HCT116 (cell line): ENCODE data around the gene CTSW. TPM values are rescaled to one million over a fixed set of nuclear protein-coding genes. Genes with fewer than 3 reads are reported as not detected.

Source experiments
- ATAC-seq: fragments of 200-7000 bp; cut with Tn5 transposase; 2 replicates; pipeline ENCODE4 v1.9.1; 2020; ENCODE audit warnings: mild to moderate bottlenecking, moderate library complexity
- BruUV-seq: library from RNA; stranded (reverse); fragments of 400-500 nt; replicated peaks from 2 replicates; lab custom pipeline; 2021; lab: Mats Ljungman, UMichigan
- CTCF ChIA-PET: fragments of 300-600 bp; sonication (Branson Sonifier 250); formaldehyde crosslinking; loops from one replicate; lab custom pipeline; 2021; ENCODE audit warnings: antibody characterized with exemption; lab: Charles Lee
- POLR2A ChIA-PET: fragments of 300-600, 350-600 bp; sonication (Branson Sonifier 250); formaldehyde crosslinking; loops from one replicate; lab custom pipeline; 2021; ENCODE audit warnings: antibody characterized with exemption; lab: Charles Lee
- RAD21 ChIA-PET, 2 experiments: fragments of 300-600 bp; sonication (Branson Sonifier 250); formaldehyde crosslinking; loops; one replicate each; lab custom pipeline; 2023; ENCODE audit warnings: low total read pairs in 2 of 2; ENCODE audit not compliant: uncharacterized antibody in 2 of 2, unreplicated experiment in 2 of 2, low non-redundant PET in 1 of 2; lab: Charles Lee
- DNase-seq: peaks from one replicate; pipeline ENCODE4 v3.0.0-alpha.2; 2010; ENCODE audit warnings: low read depth, low spot score
- H2AFZ ChIP-seq: fragments of 200-600 bp; shearing (Covaris generic), sonication (generic); 2 replicates; pipeline ENCODE4 v1.6.1; 2017; ENCODE audit warnings: low read depth, mixed run types, mixed read lengths, antibody characterized with exemption, low read length; ENCODE audit not compliant: poor library complexity, severe bottlenecking
- H3K27ac ChIP-seq: 2 replicates; pipeline ENCODE4 v1.5.1; 2012; ENCODE audit warnings: low read depth, low read length
- H3K27me3 ChIP-seq: fragments of 200-600 bp; sonication (generic); 2 replicates; pipeline ENCODE4 v1.6.1; 2016; ENCODE audit warnings: mixed run types, low read length, mixed read lengths; ENCODE audit not compliant: insufficient read depth
- H3K36me3 ChIP-seq, 2 experiments: fragments of 200-500 bp in 1 of 2; fragments of 200-600 bp in 1 of 2; sonication (Bioruptor generic) in 1 of 2; sonication (generic) in 1 of 2; 2 replicates each; pipeline versions ENCODE4 v1.5.1 to v1.6.1; 2014 to 2016; ENCODE audit warnings: low read length in 2 of 2, inconsistent platforms in 1 of 2, mixed read lengths in 1 of 2, mixed run types in 1 of 2; ENCODE audit not compliant: insufficient read depth in 2 of 2, control insufficient read depth in 1 of 2
- H3K4me1 ChIP-seq, 2 experiments: fragments of 200-600 bp in 1 of 2; sonication (generic) in 1 of 2; 2 replicates each; pipeline versions ENCODE4 v1.5.1 to v1.6.1; 2012 to 2017; ENCODE audit warnings: low read length in 2 of 2, inconsistent platforms in 1 of 2, mild to moderate bottlenecking in 1 of 2, mixed read lengths in 1 of 2, mixed run types in 1 of 2, moderate library complexity in 1 of 2; ENCODE audit not compliant: insufficient read depth in 2 of 2, control insufficient read depth in 1 of 2
- H3K4me2 ChIP-seq: fragments of 200-600 bp; sonication (generic); 2 replicates; pipeline ENCODE4 v1.6.1; 2017; ENCODE audit warnings: mixed run types, low read length, mixed read lengths
- H3K4me3 ChIP-seq, 2 experiments: fragments of 200-600 bp in 1 of 2; sonication (generic) in 1 of 2; replicated peaks in 1 of 2; 2 replicates each; pipeline ENCODE4 v1.5.1; 2011 to 2016; ENCODE audit warnings: low read length in 2 of 2, control low read depth in 1 of 2, low read depth in 1 of 2, mild to moderate bottlenecking in 1 of 2, mixed read lengths in 1 of 2, mixed run types in 1 of 2
- H3K79me2 ChIP-seq: fragments of 200-600 bp; sonication (generic); 2 replicates; pipeline ENCODE4 v1.6.1; 2017; ENCODE audit warnings: mild to moderate bottlenecking, mixed run types, low read length, moderate library complexity, mixed read lengths; ENCODE audit not compliant: insufficient read depth
- H3K9ac ChIP-seq: fragments of 200-600 bp; sonication (generic); 2 replicates; pipeline ENCODE4 v1.6.1; 2016; ENCODE audit warnings: low read length, mixed read lengths
- H3K9me2 ChIP-seq: fragments of 200-600 bp; sonication (generic), shearing (Covaris generic); 2 replicates; pipeline ENCODE4 v1.6.1; 2017; ENCODE audit warnings: mixed run types, mild to moderate bottlenecking, moderate library complexity; ENCODE audit not compliant: insufficient read depth
- H3K9me3 ChIP-seq, 2 experiments: fragments of 200-500 bp in 1 of 2; fragments of 200-600 bp in 1 of 2; sonication (Bioruptor generic) in 1 of 2; sonication (generic) in 1 of 2; 2 replicates each; pipeline ENCODE4 v1.6.1; 2014 to 2017; ENCODE audit warnings: low read length in 2 of 2, mixed read lengths in 2 of 2, inconsistent platforms in 1 of 2, low read depth in 1 of 2, mild to moderate bottlenecking in 1 of 2, mixed run types in 1 of 2, moderate library complexity in 1 of 2; ENCODE audit not compliant: control insufficient read depth in 1 of 2, insufficient read depth in 1 of 2
- H4K20me1 ChIP-seq: fragments of 200-600 bp; sonication (generic), shearing (Covaris generic); 2 replicates; pipeline ENCODE4 v1.6.1; 2017; ENCODE audit warnings: mixed run types, mild to moderate bottlenecking, moderate library complexity; ENCODE audit not compliant: insufficient read depth
- ATF3 ChIP-seq: IDR thresholded peaks from 2 replicates; pipeline ENCODE4 v1.6.1; 2012
- EGR1 ChIP-seq: IDR thresholded peaks from 2 replicates; pipeline ENCODE4 v1.6.1; 2012; ENCODE audit warnings: low read depth
- EZH2phosphoT487 ChIP-seq: fragments of 200-600 bp; IDR thresholded peaks from 2 replicates; pipeline ENCODE4 v1.6.1; 2018; ENCODE audit warnings: antibody characterized with exemption, borderline replicate concordance
- JUND ChIP-seq: IDR thresholded peaks from 2 replicates; pipeline ENCODE4 v1.6.1; 2012
- MAX ChIP-seq: IDR thresholded peaks from 2 replicates; pipeline ENCODE4 v1.6.1; 2012
- RAD21 ChIP-seq: IDR thresholded peaks from 2 replicates; pipeline ENCODE4 v1.6.1; 2012; ENCODE audit warnings: low read depth, mild to moderate bottlenecking
- REST ChIP-seq: IDR thresholded peaks from 2 replicates; pipeline ENCODE4 v1.6.1; 2012; ENCODE audit warnings: low read depth
- YY1 ChIP-seq: IDR thresholded peaks from 2 replicates; pipeline ENCODE4 v1.6.1; 2011; ENCODE audit warnings: low read length, low read depth, moderate library complexity, mild to moderate bottlenecking; ENCODE audit not compliant: insufficient replicate concordance; ENCODE audit errors: extremely low read depth
- ZBTB33 ChIP-seq: IDR thresholded peaks from 2 replicates; pipeline ENCODE4 v1.6.1; 2011; ENCODE audit warnings: mild to moderate bottlenecking, low read length, moderate library complexity; ENCODE audit not compliant: insufficient replicate concordance; ENCODE audit errors: extremely low read depth
- ZFX ChIP-seq: fragments of 450-650 bp; IDR thresholded peaks from 2 replicates; pipeline ENCODE4 v1.6.1; 2017
- intact Hi-C: fragments of 100-400 bp; cut with micrococcal nuclease; formaldehyde crosslinking; loops from 2 replicates; pipeline ENCODE4 v1.10.0; 2022
- total RNA-seq: library from RNA; stranded (reverse); gene quantifications from one replicate; pipeline ENCODE4 v1.2.1, GENCODE V29; 2021; ENCODE audit not compliant: unreplicated experiment

The CTSW gene
- total RNA-seq, 1 experiment from 2014 or later: not detected

- no peak for ATAC-seq
- intact Hi-C loops: loop anchor here (1.0 kb wide), 2 partner anchors 105 to 173 kb away; no protein-coding TSS in a partner anchor
- Histone ChIP-seq H3K27me3 (no peaks in the 10 kb centered on the region), H3K9me2 (no peaks in the 10 kb centered on the region), H3K9ac (no peak overlapping the region), H3K79me2 (peaks cover 39% of the 10 kb centered on the region), H3K27ac (no peak overlapping the region; the same call in 1 of the 2 replicates), H3K4me3 (no peak overlapping the region), H3K36me3 (peaks cover 14 to 50% of the 10 kb centered on the region in 2 experiments), H3K4me1 (peaks cover 7 to 32% of the 10 kb centered on the region in 2 experiments), H4K20me1 (no peaks in the 10 kb centered on the region), H2AFZ (no peak overlapping the region), H3K9me3 (no peaks in the 10 kb centered on the region), H3K4me2 (peak overlapping the region; percentile 14; the same call in 1 of the 2 replicates)
- POLR2A ChIA-PET: interaction anchor here (0.8 to 1.6 kb wide), 8 partner anchors 10 to 173 kb away, joined by 3 to 9 read pairs (median 4); partner anchors contain the start of genes CFL1 and KAT5
- BruUV-seq: no TSS peak
- RAD21 ChIA-PET: interaction anchor here in 1 of 2 experiments (0.6 to 1.3 kb wide), 2 partner anchors 105 to 172 kb away, joined by 3 to 4 read pairs; partner anchors contain the start of gene KAT5
- DNase-seq: no peak
- TF ChIP-seq ZBTB33: no peak
- TF ChIP-seq JUND: no peak
- TF ChIP-seq ATF3: no peak
- no peak for TF ChIP-seq ZFX
- TF ChIP-seq MAX: no peak
- no peak for TF ChIP-seq REST
- TF ChIP-seq EGR1: no peak
- TF ChIP-seq EZH2phosphoT487: no peak
- no peak for TF ChIP-seq RAD21
- TF ChIP-seq YY1: no peak
- CTCF ChIA-PET: interaction anchor here (1.0 to 3.1 kb wide), 24 partner anchors 10 to 269 kb away, joined by 3 to 38 read pairs (median 5); partner anchors contain the start of genes AP5B1, FOSL1, KAT5 and MUS81
These were observed 4.4 kb downstream of the CTSW start for GRCh38 chr11:65883786-65884715.
